Measurements from ENCODE around the gene NMD3. TPM values are rescaled to one million over a fixed set of nuclear protein-coding genes. Genes with fewer than 3 reads are reported as not detected.

The NMD3 gene
- total RNA-seq, 3 donors from 2014 or later (not counting 1 experiment from before 2014, with no cell fraction given): 40.7 to 51.1 (median 43.6) TPM

GRCh38 chr3:161251716-161252115 lies 30.6 kb downstream of the NMD3 start:
- H3K9me3 Mint-ChIP-seq: no peaks in the 10 kb centered on the region
- no peak overlapping the region for H3K27ac Mint-ChIP-seq
- Histone ChIP-seq H3K4me3 (ENCODE audit: low read length) (no peak overlapping the region), H3K27me3 (ENCODE audit: control insufficient read depth, insufficient read depth, low read length) (no peaks in the 10 kb centered on the region), H3K4me1 (ENCODE audit: control insufficient read depth, insufficient read depth, low read length) (no peaks in the 10 kb centered on the region), H3K36me3 (ENCODE audit: control insufficient read depth, insufficient read depth, low read length) (peaks cover 58% of the 10 kb centered on the region), H3K27ac (ENCODE audit: low read length) (no peak overlapping the region), H3K9me3 (ENCODE audit: control insufficient read depth, insufficient read depth, low read length) (no peaks in the 10 kb centered on the region)
- H3K4me1 Mint-ChIP-seq: peaks cover 20 to 26% of the 10 kb centered on the region in 2 donors
- H3K36me3 Mint-ChIP-seq: peaks cover 21% of the 10 kb centered on the region
- no peak for DNase-seq
- intact Hi-C loops (cut with micrococcal nuclease): no loop called here
- 94% methylated on average over 2 of the region's 2 CpGs for WGBS (ENCODE audit: insufficient coverage)
- H3K4me3 Mint-ChIP-seq: no peak overlapping the region
- no peaks in the 10 kb centered on the region for H3K27me3 Mint-ChIP-seq (ENCODE audit: low read depth in 2 of 2)
- TF ChIP-seq, protein P1, sequence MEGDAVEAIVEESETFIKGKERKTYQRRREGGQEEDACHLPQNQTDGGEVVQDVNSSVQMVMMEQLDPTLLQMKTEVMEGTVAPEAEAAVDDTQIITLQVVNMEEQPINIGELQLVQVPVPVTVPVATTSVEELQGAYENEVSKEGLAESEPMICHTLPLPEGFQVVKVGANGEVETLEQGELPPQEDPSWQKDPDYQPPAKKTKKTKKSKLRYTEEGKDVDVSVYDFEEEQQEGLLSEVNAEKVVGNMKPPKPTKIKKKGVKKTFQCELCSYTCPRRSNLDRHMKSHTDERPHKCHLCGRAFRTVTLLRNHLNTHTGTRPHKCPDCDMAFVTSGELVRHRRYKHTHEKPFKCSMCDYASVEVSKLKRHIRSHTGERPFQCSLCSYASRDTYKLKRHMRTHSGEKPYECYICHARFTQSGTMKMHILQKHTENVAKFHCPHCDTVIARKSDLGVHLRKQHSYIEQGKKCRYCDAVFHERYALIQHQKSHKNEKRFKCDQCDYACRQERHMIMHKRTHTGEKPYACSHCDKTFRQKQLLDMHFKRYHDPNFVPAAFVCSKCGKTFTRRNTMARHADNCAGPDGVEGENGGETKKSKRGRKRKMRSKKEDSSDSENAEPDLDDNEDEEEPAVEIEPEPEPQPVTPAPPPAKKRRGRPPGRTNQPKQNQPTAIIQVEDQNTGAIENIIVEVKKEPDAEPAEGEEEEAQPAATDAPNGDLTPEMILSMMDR (IDR thresholded peaks at IDR 0.05): no peak
- ATAC-seq: no peak

- intact Hi-C loops (cut with micrococcal nuclease): no loop called here
- Mint-ChIP-seq H3K27me3 (ENCODE audit: low read depth in 2 of 2) (no peaks in the 10 kb centered on the region), H3K36me3 (peaks cover 17% of the 10 kb centered on the region), H3K27ac (no peak overlapping the region), H3K4me1 (peaks cover 20 to 26% of the 10 kb centered on the region in 2 donors), H3K9me3 (no peaks in the 10 kb centered on the region), H3K4me3 (no peak overlapping the region)
- WGBS (ENCODE audit: insufficient coverage): 98% methylated on average over 3 of the region's 5 CpGs
- DNase-seq: no peak
- Histone ChIP-seq H3K27me3 (ENCODE audit: control insufficient read depth, insufficient read depth, low read length) (no peaks in the 10 kb centered on the region), H3K4me1 (ENCODE audit: control insufficient read depth, insufficient read depth, low read length) (no peaks in the 10 kb centered on the region), H3K36me3 (ENCODE audit: control insufficient read depth, insufficient read depth, low read length) (peaks cover 56% of the 10 kb centered on the region), H3K9me3 (ENCODE audit: control insufficient read depth, insufficient read depth, low read length) (no peaks in the 10 kb centered on the region), H3K4me3 (ENCODE audit: low read length) (no peak overlapping the region), H3K27ac (ENCODE audit: low read length) (no peak overlapping the region)
- TF ChIP-seq, protein P1 (IDR thresholded peaks at IDR 0.05): no peak
- ATAC-seq: no peak
Measured at GRCh38 chr3:161252143-161252542, 31.0 kb downstream of the NMD3 start.

- Mint-ChIP-seq H3K27ac (peak overlapping the region; percentile 6 to 85), H3K4me1 (peaks cover 20 to 26% of the 10 kb centered on the region in 2 donors), H3K4me3 (no peak overlapping the region), H3K36me3 (peaks cover 15% of the 10 kb centered on the region), H3K9me3 (no peaks in the 10 kb centered on the region), H3K27me3 (ENCODE audit: low read depth in 2 of 2) (no peaks in the 10 kb centered on the region)
- intact Hi-C loops (cut with micrococcal nuclease): no loop called here
- no peak overlapping the region for H3K27ac ChIP-seq (ENCODE audit: low read length)
- H3K36me3 ChIP-seq (ENCODE audit: control insufficient read depth, insufficient read depth, low read length): peaks cover 47% of the 10 kb centered on the region
- WGBS (ENCODE audit: insufficient coverage): 100% methylated on average over 1 of the region's 1 CpG
- no peaks in the 10 kb centered on the region for H3K27me3 ChIP-seq (ENCODE audit: control insufficient read depth, insufficient read depth, low read length)
- H3K9me3 ChIP-seq (ENCODE audit: control insufficient read depth, insufficient read depth, low read length): no peaks in the 10 kb centered on the region
- ATAC-seq (no peak), DNase-seq (no peak)
- TF ChIP-seq, protein P1 (IDR thresholded peaks at IDR 0.05): no peak
- H3K4me3 ChIP-seq (ENCODE audit: low read length): no peak overlapping the region
- H3K4me1 ChIP-seq (ENCODE audit: control insufficient read depth, insufficient read depth, low read length): no peaks in the 10 kb centered on the region
Measured at GRCh38 chr3:161253711-161254110, 32.6 kb downstream of the NMD3 start.

DNA sequence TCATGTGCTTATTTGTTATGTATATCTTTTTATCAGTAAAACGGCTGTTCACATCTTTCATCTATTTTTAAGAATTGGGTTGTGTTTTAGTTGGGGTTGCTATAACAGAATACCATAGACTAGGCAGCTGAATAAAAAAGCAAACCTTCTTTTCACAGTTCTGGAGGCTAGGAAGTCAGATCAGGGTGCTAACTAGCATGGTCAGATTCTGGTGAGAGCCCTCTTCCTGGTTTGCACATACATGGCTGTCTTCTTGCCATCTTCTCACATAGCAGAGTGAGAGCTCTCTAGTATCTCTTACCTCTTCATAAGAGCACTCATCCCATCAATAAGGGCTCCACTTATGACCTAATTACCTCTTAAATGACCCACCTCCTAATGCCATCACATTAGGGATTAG lies 33.8 kb downstream of the NMD3 start:
- ATAC-seq: peak; percentile 88 to 97 (median 94)
- intact Hi-C loops (cut with micrococcal nuclease): no loop called here
- TF ChIP-seq, protein P1 (IDR thresholded peaks at IDR 0.05): no peak
- Mint-ChIP-seq H3K9me3 (no peaks in the 10 kb centered on the region), H3K27me3 (ENCODE audit: low read depth in 2 of 2) (no peaks in the 10 kb centered on the region), H3K36me3 (peaks cover 15% of the 10 kb centered on the region), H3K27ac (peak overlapping the region; percentile 82 to 85), H3K4me1 (peaks cover 21 to 26% of the 10 kb centered on the region in 2 donors), H3K4me3 (peak overlapping the region; percentile 70)
- Histone ChIP-seq H3K4me1 (ENCODE audit: control insufficient read depth, insufficient read depth, low read length) (no peaks in the 10 kb centered on the region), H3K9me3 (ENCODE audit: control insufficient read depth, insufficient read depth, low read length) (no peaks in the 10 kb centered on the region), H3K4me3 (ENCODE audit: low read length) (no peak overlapping the region), H3K36me3 (ENCODE audit: control insufficient read depth, insufficient read depth, low read length) (peaks cover 36% of the 10 kb centered on the region), H3K27ac (ENCODE audit: low read length) (peak overlapping the region; percentile 21), H3K27me3 (ENCODE audit: control insufficient read depth, insufficient read depth, low read length) (no peaks in the 10 kb centered on the region)
- DNase-seq: no peak
- WGBS (ENCODE audit: insufficient coverage): no CpG with 5 or more reads among the region's 1 CpG

Data from natural killer cell (primary cell).